Measurements from ENCODE around the gene TMTC1. TPM values are rescaled to one million over a fixed set of nuclear protein-coding genes. Genes with fewer than 3 reads are reported as not detected.

TMTC1 gene
- total RNA-seq, 2 donors from 2014 or later, result 76.3 to 160 TPM

DNA sequence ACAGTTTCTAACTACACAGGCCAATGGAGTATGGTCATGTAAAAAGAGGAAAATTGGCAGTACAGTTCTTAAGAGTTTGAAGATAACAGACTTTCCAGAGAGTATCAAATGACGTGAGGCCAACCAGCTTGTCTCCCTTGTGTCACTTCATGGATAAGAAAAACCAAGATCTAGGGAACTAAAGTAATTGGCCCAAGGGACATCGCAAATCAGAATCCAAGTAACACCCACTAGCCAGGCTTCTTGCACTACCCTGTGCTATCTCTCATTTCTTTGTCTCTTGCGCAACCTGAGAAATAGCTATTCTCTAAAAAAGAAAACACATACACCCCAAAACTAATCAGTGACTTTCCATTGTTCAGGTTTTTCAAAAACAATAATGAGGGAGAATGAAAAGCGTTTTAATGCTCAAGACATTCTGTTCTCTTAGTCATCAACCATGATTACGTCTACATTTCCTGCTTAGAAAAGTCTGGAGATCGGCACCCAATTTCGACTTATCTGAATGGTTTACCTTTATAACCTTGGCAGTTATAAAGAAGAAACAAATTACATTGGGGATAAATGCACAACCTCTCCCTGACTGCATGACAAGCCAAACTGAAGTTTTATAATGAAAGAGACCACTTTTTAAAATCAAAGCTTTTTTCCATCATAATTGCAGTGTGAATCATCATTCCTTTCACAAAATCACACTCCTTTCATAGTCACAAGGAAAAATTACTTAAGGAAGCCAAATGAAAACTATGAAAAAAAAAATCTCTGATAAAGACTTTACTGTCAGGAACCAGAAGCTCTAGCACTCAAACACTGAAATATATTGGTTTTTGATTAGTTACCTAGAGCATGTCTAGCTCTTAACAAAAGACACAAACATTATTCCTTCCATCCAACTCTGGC, 42.1 kb downstream of the TMTC1 start:
- Histone ChIP-seq H3K36me3 (no peaks in the 10 kb centered on the region), H3K4me1 (ENCODE audit: control insufficient read depth in 1 of 2, low read depth in 2 of 2) (peaks cover 12% of the 10 kb centered on the region in 2 donors), H3K27me3 (replicated peaks; ENCODE audit: insufficient read depth) (no peaks in the 10 kb centered on the region), H3K4me3 (peak overlapping the region; percentile 48), H3K9me3 (no peaks in the 10 kb centered on the region), H3K27ac (peak overlapping the region; percentile 66 to 85)
- DNase-seq (ENCODE audit: low spot score), result no peak
- TF ChIP-seq CTCF (IDR thresholded peaks at IDR 0.05), result no peak
- ATAC-seq (ENCODE audit: insufficient number of reproducible peaks, low FRiP score, low read depth), result peak; percentile 59

GRCh38 chr12:29739279-29739991, 44.3 kb downstream of the TMTC1 start:
- DNase-seq (ENCODE audit: low spot score) (no peak), ATAC-seq (ENCODE audit: insufficient number of reproducible peaks, low FRiP score, low read depth) (no peak)
- Histone ChIP-seq H3K4me3 (no peak overlapping the region), H3K9me3 (no peaks in the 10 kb centered on the region), H3K27ac (no peak overlapping the region), H3K4me1 (ENCODE audit: control insufficient read depth in 1 of 2, low read depth in 2 of 2) (peaks cover 17 to 27% of the 10 kb centered on the region in 2 donors), H3K36me3 (no peaks in the 10 kb centered on the region), H3K27me3 (replicated peaks; ENCODE audit: insufficient read depth) (no peaks in the 10 kb centered on the region)
- no peak for TF ChIP-seq CTCF (IDR thresholded peaks at IDR 0.05)

DNA sequence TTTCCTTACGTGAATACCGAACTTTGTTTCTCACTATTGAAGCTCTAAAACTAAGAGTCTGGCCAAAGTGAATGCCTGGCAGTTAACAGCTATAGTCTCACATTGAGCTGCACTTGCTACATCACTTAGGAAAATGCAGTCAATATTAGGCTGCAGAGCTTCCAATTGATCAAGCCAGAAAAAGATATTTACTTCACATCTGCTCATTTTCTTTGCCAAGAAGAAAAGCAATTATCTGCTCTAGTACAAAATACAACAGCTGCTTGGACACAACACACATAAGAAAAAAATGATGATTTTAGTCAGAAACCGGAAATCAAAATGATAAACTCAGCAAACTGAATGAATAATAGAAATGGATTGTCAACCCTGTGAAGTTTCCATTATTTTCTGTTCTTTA, 45.4 kb downstream of the TMTC1 start:
- Histone ChIP-seq H3K27me3 (replicated peaks; ENCODE audit: insufficient read depth) (no peaks in the 10 kb centered on the region), H3K27ac (no peak overlapping the region), H3K4me1 (ENCODE audit: control insufficient read depth in 1 of 2, low read depth in 2 of 2) (peaks cover 21 to 38% of the 10 kb centered on the region in 2 donors), H3K4me3 (no peak overlapping the region), H3K9me3 (no peaks in the 10 kb centered on the region), H3K36me3 (no peaks in the 10 kb centered on the region)
- no peak for ATAC-seq (ENCODE audit: insufficient number of reproducible peaks, low FRiP score, low read depth)
- no peak for TF ChIP-seq CTCF (IDR thresholded peaks at IDR 0.05)
- DNase-seq (ENCODE audit: low spot score), result no peak

- Histone ChIP-seq H3K4me1 (ENCODE audit: control insufficient read depth in 1 of 2, low read depth in 2 of 2) (peaks cover 21 to 45% of the 10 kb centered on the region in 2 donors), H3K27me3 (replicated peaks; ENCODE audit: insufficient read depth) (no peaks in the 10 kb centered on the region), H3K36me3 (no peaks in the 10 kb centered on the region), H3K27ac (no peak overlapping the region), H3K4me3 (no peak overlapping the region), H3K9me3 (no peaks in the 10 kb centered on the region)
- ATAC-seq (ENCODE audit: insufficient number of reproducible peaks, low FRiP score, low read depth) (no peak), DNase-seq (ENCODE audit: low spot score) (no peak)
- no peak for TF ChIP-seq CTCF (IDR thresholded peaks at IDR 0.05)
These were observed 46.1 kb downstream of the TMTC1 start for GRCh38 chr12:29737644-29738043.

GRCh38 chr12:29735604-29736003, 48.1 kb downstream of the TMTC1 start:
- ATAC-seq (ENCODE audit: insufficient number of reproducible peaks, low FRiP score, low read depth) (no peak), DNase-seq (ENCODE audit: low spot score) (no peak)
- peaks cover 20 to 54% of the 10 kb centered on the region in 2 donors for H3K4me1 ChIP-seq (ENCODE audit: control insufficient read depth in 1 of 2, low read depth in 2 of 2)
- no peak for TF ChIP-seq CTCF (IDR thresholded peaks at IDR 0.05)
- no peak overlapping the region for H3K27ac ChIP-seq
- H3K27me3 ChIP-seq (replicated peaks; ENCODE audit: insufficient read depth), result no peaks in the 10 kb centered on the region
- no peaks in the 10 kb centered on the region for H3K36me3 ChIP-seq
- no peaks in the 10 kb centered on the region for H3K9me3 ChIP-seq
- H3K4me3 ChIP-seq, result no peak overlapping the region
